ENCODE results near the gene MDH1B.

DNA sequence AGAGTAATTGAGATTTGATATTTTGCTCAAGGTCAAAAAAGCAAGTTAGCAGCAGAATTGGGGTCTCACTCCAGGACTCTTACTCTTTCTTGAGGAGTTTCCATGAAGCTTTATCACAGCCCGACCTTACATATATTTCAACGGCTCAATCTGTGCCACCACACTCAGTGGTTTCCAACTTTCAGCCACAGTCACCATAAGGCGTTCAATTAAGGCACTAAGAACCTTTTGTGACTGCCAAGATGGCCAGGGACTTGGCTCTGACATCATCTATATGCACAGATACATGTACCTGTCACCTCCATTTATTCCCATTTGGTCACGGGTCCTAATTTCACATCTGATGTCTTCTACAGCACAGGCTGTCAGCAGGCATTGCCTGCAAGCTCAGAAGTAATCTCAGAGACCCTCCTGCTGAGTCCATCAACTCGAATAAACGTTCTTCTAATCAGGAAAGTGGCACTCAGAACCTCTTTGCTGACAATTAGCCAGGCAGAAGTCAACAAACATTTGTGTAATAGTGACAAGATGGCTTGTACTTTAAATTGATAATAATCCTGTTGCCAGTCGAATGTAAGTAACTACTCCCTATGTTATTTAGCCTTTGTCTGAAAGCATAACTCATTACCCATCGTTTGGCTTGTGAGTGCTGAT lies 63.0 kb downstream of the MDH1B start:
- TF ChIP-seq CTCF (IDR thresholded peaks at IDR 0.05) = no peak
- TF ChIP-seq POLR2A (IDR thresholded peaks at IDR 0.05) = no peak
- no peak for TF ChIP-seq POLR2AphosphoS5 (IDR thresholded peaks at IDR 0.05; ENCODE audit: insufficient read depth in 1 of 2, low read depth in 1 of 2)

Measured in vagina (tissue), 2 donors.